CD4-positive, alpha-beta T cell treated with Interleukin-1 beta for 1 hour (primary cell): ENCODE measurements around the gene GNG8.
"Not testable (repeated sequence)": the region's sequence is repeated elsewhere in the genome, so short reads cannot be mapped to it uniquely, and the experiment has no call there.

ENCODE experiments used
- DNase-seq, 2 donors: peaks; one replicate each; pipeline ENCODE4 v3.0.0-alpha.2; 2020 to 2022

Gene GNG8

GRCh38 chr19:46644720-46645119 lies 8.7 kb upstream of the GNG8 start:
- no peak for DNase-seq

GRCh38 chr19:46640656-46641055 lies 4.7 kb upstream of the GNG8 start:
- no peak for DNase-seq

GRCh38 chr19:46639358-46640182 lies 3.6 kb upstream of the GNG8 start:
- peak in 1 of 2 donors; percentile 64 for DNase-seq

GRCh38 chr19:46637224-46637623 lies 1.2 kb upstream of the GNG8 start:
- DNase-seq: no peak

- DNase-seq: no peak
These were observed 1.3 kb downstream of the GNG8 start for GRCh38 chr19:46634656-46635218.

GRCh38 chr19:46634045-46634655 lies 1.9 kb downstream of the GNG8 start:
- DNase-seq: peak; percentile 96 to 97

- no peak for DNase-seq
These were observed 2.9 kb downstream of the GNG8 start for GRCh38 chr19:46633130-46633529.

- DNase-seq: no peak
These were observed 4.5 kb downstream of the GNG8 start for GRCh38 chr19:46631481-46631880.

- DNase-seq: no peak
These were observed 5.3 kb downstream of the GNG8 start for GRCh38 chr19:46630586-46631205.

- DNase-seq: no peak
These were observed 6.4 kb downstream of the GNG8 start for GRCh38 chr19:46629546-46630025.

- DNase-seq: not testable (repeated sequence)
These were observed 7.0 kb downstream of the GNG8 start for GRCh38 chr19:46628970-46629369.

- no peak for DNase-seq
These were observed 9.6 kb downstream of the GNG8 start for GRCh38 chr19:46626446-46626845.

- DNase-seq: no peak
These were observed 10.3 kb downstream of the GNG8 start for GRCh38 chr19:46625731-46626130.

- DNase-seq: peak; percentile 14 to 48
These were observed 10.9 kb downstream of the GNG8 start, which contains the start of gene PTGIR for GRCh38 chr19:46624958-46625661. Gene PTGIR, minus strand, starts transcription at chr19:46625089. Its CDS starts 864 bp downstream, at chr19:46624225.

- no peak for DNase-seq
These were observed 12.0 kb downstream of the GNG8 start for GRCh38 chr19:46623915-46624502.

- no peak for DNase-seq
These were observed 13.9 kb downstream of the GNG8 start for GRCh38 chr19:46622118-46622446.

- no peak for DNase-seq
These were observed 14.5 kb downstream of the GNG8 start for GRCh38 chr19:46621191-46622117.

- DNase-seq: no peak
These were observed 15.3 kb downstream of the GNG8 start for GRCh38 chr19:46620716-46621115.

- DNase-seq: no peak
These were observed 15.7 kb downstream of the GNG8 start for GRCh38 chr19:46620267-46620666.

- peak; percentile 55 to 83 for DNase-seq
These were observed 17.3 kb downstream of the GNG8 start for GRCh38 chr19:46618670-46619231.

GRCh38 chr19:46617601-46618000 lies 18.4 kb downstream of the GNG8 start:
- peak in 1 of 2 donors; percentile 61 for DNase-seq
